HL-60 (cell line): ENCODE measurements around the gene LIN7A.

Source experiments
- DNase-seq, 2 experiments: peaks; one replicate each; pipeline ENCODE4 v3.0.0-alpha.2; 2010 to 2020; ENCODE audit warnings: low read depth in 1 of 2, low spot score in 1 of 2
- H3K27ac ChIP-seq: fragments of 250-450 bp; sonication (Bioruptor Pico); replicated peaks from 2 replicates; pipeline ENCODE4 v1.5.1; 2020; ENCODE audit warnings: mild to moderate bottlenecking, moderate library complexity
- H3K27me3 ChIP-seq: fragments of 250-450 bp; sonication (Bioruptor Pico); 2 replicates; pipeline ENCODE4 v1.5.1; 2021; ENCODE audit warnings: mild to moderate bottlenecking, moderate library complexity; ENCODE audit not compliant: insufficient read depth, poor library complexity, severe bottlenecking
- H3K4me3 ChIP-seq: replicated peaks from 2 replicates; pipeline ENCODE4 v1.5.1; 2011; ENCODE audit warnings: mild to moderate bottlenecking, control low read depth, low read length; ENCODE audit not compliant: insufficient read depth
- GABPA ChIP-seq: IDR thresholded peaks from 2 replicates; pipeline ENCODE4 v1.6.1; 2012; ENCODE audit warnings: low read depth
- POLR2AphosphoS5 ChIP-seq: IDR thresholded peaks from 2 replicates; pipeline ENCODE4 v1.6.1; 2012; ENCODE audit warnings: low read depth
- SPI1 ChIP-seq: IDR thresholded peaks from 2 replicates; pipeline ENCODE4 v1.6.1; 2012; ENCODE audit warnings: low read depth, mild to moderate bottlenecking, borderline replicate concordance
- TF ChIP-seq, protein P1 (sequence below): IDR thresholded peaks from 2 replicates; pipeline ENCODE4 v1.6.1; 2012; ENCODE audit warnings: low read depth; ENCODE audit not compliant: insufficient replicate concordance
- TF ChIP-seq, protein P2 (sequence below): IDR thresholded peaks from one replicate; pipeline ENCODE4 v1.5.1; 2011; ENCODE audit warnings: low read length, control low read depth, inconsistent platforms; ENCODE audit not compliant: insufficient read depth

Gene LIN7A

GRCh38 chr12:80825506-80825905 lies 112.2 kb downstream of the LIN7A start:
- no peak for DNase-seq
- TF ChIP-seq, protein P1, sequence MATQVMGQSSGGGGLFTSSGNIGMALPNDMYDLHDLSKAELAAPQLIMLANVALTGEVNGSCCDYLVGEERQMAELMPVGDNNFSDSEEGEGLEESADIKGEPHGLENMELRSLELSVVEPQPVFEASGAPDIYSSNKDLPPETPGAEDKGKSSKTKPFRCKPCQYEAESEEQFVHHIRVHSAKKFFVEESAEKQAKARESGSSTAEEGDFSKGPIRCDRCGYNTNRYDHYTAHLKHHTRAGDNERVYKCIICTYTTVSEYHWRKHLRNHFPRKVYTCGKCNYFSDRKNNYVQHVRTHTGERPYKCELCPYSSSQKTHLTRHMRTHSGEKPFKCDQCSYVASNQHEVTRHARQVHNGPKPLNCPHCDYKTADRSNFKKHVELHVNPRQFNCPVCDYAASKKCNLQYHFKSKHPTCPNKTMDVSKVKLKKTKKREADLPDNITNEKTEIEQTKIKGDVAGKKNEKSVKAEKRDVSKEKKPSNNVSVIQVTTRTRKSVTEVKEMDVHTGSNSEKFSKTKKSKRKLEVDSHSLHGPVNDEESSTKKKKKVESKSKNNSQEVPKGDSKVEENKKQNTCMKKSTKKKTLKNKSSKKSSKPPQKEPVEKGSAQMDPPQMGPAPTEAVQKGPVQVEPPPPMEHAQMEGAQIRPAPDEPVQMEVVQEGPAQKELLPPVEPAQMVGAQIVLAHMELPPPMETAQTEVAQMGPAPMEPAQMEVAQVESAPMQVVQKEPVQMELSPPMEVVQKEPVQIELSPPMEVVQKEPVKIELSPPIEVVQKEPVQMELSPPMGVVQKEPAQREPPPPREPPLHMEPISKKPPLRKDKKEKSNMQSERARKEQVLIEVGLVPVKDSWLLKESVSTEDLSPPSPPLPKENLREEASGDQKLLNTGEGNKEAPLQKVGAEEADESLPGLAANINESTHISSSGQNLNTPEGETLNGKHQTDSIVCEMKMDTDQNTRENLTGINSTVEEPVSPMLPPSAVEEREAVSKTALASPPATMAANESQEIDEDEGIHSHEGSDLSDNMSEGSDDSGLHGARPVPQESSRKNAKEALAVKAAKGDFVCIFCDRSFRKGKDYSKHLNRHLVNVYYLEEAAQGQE: no peak
- TF ChIP-seq GABPA: no peak
- TF ChIP-seq POLR2AphosphoS5: no peak
- TF ChIP-seq, protein P2, sequence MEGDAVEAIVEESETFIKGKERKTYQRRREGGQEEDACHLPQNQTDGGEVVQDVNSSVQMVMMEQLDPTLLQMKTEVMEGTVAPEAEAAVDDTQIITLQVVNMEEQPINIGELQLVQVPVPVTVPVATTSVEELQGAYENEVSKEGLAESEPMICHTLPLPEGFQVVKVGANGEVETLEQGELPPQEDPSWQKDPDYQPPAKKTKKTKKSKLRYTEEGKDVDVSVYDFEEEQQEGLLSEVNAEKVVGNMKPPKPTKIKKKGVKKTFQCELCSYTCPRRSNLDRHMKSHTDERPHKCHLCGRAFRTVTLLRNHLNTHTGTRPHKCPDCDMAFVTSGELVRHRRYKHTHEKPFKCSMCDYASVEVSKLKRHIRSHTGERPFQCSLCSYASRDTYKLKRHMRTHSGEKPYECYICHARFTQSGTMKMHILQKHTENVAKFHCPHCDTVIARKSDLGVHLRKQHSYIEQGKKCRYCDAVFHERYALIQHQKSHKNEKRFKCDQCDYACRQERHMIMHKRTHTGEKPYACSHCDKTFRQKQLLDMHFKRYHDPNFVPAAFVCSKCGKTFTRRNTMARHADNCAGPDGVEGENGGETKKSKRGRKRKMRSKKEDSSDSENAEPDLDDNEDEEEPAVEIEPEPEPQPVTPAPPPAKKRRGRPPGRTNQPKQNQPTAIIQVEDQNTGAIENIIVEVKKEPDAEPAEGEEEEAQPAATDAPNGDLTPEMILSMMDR: no peak
- TF ChIP-seq SPI1: no peak
- Histone ChIP-seq H3K4me3 (no peak overlapping the region), H3K27me3 (no peaks in the 10 kb centered on the region), H3K27ac (no peak overlapping the region)

DNA sequence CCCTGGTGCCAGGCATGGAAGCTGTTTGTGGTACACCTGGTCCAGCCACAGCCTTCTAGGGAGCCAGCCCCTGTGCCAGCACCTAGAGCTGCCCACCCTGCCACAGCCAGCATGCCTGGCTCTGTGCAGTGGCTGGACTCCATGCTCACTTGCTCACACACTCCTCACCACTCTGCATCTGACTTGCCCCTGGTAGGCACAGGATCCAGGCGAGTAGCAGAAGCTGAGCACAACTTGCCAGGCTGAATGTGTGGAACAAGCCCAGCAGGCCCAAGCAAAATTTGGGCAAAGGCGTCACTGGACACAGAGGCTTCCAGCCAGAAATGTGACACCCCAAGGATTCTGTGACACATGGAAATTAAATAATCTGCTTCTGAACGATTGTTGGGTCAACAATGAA lies 114.3 kb downstream of the LIN7A start:
- TF ChIP-seq POLR2AphosphoS5 (no peak), GABPA (no peak), SPI1 (no peak)
- TF ChIP-seq, protein P1: no peak
- TF ChIP-seq, protein P2: no peak
- DNase-seq: no peak
- no peak overlapping the region for H3K27ac ChIP-seq
- no peak overlapping the region for H3K4me3 ChIP-seq
- H3K27me3 ChIP-seq: no peaks in the 10 kb centered on the region

DNA sequence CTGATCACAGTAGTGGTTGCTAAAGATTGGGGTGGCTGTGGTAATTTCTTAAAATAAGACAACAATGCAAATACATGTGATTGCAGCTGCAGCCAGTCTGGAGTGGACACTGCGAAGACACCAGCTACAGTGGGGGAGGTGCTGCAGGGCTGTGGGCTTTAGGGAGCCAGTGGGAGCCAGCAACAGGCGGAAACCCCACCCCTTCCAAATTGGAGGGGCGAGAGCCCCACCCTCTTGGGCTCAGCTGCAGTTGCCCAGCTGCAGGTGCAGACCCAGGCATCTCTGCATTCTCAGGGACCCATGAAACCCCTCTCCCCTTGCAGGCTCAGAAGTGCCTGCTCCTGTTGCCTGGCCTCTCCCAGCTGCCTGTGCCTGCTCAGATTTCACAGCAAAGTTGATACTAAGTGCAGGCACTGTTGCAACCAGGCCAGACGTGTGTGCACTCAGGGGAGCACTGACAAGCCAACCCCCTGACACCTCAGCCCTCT lies 116.2 kb downstream of the LIN7A start:
- H3K27ac ChIP-seq: no peak overlapping the region
- H3K4me3 ChIP-seq: no peak overlapping the region
- DNase-seq: no peak
- TF ChIP-seq GABPA (no peak), POLR2AphosphoS5 (no peak), SPI1 (no peak)
- TF ChIP-seq, protein P1: no peak
- TF ChIP-seq, protein P2: no peak
- H3K27me3 ChIP-seq: no peaks in the 10 kb centered on the region
